ENCODE results near the gene UMAD1.

UMAD1 gene

DNA sequence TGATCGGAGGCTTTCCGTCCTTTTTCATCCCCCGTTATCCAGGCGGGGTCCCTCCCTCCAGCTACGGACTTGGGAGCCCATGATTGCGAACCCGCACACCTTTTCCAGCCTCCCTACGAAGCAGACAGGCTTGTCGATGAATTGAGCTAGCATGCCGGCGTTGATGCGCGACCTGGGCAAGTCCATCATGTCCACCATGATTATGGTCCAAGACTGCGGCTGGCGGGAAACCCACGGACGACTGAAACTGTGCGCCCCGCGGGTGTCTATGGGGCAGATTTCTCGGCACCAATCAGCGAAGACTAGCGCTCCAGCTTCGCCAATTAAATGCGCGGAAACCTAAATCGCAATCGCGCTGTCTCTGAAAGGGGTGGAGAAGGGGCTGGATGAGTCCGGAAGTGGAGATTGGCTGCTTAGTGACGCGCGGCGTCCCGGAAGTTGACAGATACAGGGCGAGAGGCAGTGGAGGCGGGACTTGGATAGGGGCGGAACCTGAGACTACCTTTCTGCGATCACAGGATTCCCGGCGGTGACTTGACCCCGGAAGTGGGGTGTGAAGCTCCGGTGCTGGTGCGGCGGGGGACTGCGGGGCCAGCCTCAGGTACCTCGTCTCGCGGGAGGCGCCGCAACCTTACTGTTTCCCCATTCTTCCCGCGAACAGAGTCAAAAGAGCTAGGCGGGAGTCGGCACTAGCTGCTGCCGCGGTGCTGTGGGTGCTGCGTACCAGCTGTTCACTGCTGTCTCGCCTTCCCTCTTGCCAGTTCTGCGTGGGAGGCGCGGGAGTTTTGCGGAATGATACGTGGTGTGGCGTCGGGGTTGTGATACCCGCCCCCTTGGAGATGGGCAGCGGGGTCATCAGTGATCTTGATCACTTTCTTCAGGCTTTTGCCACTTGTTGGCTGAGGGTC, at the start of gene UMAD1:
TSS of gene UMAD1 (plus strand) at position 532 of the 908 bp plus-strand sequence. CDS start 32,620 bp downstream, outside the sequence.
- DNase-seq (ENCODE audit: low read depth in 3 of 3) = peak; percentile 95 to 97 (median 96)

DNA sequence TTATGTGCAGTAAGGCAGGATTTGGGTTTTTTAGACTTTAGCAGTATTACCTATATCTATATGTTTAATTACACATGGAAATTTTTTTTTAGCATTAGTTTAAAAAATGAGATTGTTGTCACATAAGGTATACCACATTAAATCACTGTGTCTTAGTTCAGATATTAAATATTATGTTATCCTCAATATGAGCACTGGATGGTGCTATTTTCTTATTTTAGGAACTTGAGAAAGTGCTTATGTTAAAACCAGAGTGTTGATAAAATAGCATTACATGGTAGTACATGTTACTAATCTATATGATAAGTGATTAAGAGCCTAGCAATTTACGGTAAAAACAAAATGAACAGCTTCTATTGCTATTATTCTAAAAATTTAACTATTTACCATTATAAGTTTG, 45.1 kb upstream of the UMAD1 start:
- no peak for DNase-seq (ENCODE audit: low read depth in 3 of 3)

DNA sequence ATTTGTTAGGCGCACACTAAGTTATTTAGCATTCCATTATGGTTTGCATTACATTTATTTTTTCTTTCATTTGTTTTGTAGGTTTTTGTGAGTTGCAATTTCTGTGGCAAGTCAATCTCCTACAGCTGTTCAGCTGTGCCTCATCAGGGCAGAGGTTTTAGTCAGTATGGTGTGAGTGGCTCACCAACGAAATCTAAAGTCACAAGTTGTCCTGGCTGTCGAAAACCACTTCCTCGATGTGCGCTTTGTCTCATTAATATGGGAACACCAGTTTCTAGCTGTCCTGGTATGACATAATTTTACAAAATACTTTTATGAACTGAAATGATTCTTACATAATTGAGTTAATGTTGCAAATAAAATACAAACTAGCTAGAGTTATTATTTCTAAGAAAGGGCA, 44.4 kb upstream of the UMAD1 start:
- DNase-seq (ENCODE audit: low read depth in 3 of 3) = no peak

DNA sequence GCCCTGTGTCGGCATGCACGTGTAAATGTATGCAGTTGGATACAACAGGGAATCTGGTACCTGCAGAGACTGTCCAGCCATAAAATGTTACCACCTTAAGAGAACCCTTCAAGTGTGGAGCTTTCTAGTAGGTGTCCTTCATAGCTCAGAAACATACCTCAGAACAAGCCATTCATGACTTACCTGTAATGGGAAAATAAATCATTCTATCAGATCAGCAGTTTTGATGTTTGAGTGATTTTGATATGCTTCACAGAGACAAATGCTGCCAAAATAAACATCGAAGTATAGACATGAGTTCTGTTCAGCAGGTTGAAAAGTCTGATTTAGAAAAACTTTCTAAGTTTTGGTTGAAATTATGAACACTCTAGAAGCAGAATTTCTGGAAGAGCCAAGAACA, 33.5 kb upstream of the UMAD1 start:
- DNase-seq (ENCODE audit: low read depth in 3 of 3) = no peak

DNA sequence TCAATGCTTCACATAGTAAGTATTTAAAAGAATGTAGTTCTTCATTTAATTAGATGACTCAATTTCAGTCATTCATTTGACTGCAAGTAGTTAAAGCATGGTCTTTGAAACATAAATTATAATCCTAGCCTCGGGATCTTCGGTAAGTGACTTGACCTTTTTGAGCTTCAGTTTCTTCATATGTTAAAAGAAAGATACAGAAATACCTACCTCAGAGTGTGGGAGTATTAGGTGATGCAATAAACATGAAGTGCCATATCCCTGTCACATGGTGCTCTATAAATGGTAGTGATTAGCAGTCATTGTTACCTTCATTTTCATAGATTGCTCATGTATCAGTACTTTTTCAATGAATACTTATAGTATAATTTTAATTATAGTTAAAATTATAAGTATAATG, 31.2 kb upstream of the UMAD1 start:
- no peak for DNase-seq (ENCODE audit: low read depth in 3 of 3)

DNA sequence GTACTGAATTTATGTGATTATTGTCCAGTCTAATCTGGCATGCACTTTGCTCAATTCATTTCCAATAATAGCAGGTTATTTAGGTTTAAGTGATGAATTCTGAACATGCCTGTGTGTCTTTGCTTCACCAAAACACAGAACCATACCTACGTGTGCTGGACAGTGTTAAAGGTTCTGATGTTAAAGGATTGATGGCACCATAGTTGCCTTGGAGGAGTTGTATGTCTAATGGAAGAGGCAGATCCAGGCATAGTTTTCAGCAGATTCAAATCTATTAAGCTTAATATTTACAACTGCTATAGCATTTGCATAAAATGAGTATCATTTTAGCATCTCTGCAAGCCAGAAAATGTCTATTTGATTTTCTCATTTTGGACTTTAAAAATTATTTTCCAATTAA, 28.0 kb upstream of the UMAD1 start:
- no peak for DNase-seq (ENCODE audit: low read depth in 3 of 3)

DNA sequence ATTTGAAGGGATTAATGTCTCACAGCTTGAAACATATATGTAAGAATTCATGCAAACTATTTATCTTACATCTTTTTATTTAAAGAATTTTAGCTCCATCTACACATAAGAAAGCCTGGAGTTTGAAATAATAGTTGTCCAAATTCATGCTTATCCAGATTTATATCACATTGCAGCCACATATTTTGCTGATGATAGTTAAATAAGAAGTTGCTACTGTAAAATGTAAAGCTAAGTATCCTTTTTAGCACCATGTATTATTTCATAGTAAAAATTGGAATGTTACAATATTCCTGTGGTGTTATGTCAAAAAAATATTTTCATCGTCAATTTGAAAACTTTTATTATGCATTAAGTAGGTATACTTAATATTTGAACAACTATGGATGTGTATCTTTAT, 27.3 kb upstream of the UMAD1 start:
- no peak for DNase-seq (ENCODE audit: low read depth in 3 of 3)

DNA sequence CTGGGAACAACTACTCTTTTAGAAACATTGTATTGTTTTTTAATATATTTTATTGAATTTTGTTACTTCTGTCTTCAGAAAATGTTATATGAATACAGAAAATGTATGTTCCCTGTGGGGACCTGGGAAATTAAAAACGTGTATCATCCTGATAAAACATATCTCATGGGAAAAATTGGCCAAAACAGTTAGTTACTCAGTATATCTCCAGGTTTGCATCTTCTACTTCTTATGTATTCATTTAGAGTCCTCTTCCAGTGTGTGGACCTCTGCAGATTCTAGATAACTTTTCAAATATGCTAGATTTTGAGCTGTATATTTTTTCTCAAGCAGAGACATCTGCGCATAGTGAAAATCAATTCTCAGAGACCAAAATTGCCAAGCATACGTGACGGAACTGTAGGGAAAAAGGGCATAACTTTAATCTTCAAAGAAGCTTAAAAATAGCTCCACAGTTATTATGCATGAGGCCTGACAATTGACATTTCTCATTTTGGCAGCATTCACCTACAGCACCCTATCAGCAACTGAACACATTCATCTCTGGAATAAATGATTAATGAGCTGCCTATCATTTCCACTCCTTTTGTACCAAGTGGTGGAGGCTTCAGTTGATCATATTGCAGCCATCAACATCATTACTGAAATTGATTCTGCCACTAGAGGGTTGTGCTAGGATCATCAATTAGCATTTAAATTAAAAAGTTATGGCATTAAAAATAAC, 26.4 kb upstream of the UMAD1 start:
- DNase-seq (ENCODE audit: low read depth in 3 of 3) = no peak

DNA sequence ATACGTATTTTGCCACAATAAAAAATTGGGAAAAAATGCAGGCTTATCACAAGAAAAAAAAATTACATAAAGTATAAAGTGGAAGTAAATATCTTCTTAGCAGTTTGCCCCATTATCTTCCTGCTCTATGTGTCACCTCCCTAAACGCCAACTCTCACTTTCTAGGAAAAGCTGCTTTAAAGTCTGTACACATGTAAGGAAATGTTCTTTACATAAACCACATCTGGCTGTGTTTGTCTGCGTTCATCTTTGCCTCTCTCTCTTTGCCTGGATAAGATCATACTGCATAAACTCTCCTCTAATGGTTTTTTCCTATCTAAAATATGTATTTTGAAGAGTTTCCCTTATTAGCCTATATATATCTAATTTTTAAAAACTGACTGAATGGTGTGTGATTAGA, 23.0 kb upstream of the UMAD1 start:
- no peak for DNase-seq (ENCODE audit: low read depth in 3 of 3)

DNA sequence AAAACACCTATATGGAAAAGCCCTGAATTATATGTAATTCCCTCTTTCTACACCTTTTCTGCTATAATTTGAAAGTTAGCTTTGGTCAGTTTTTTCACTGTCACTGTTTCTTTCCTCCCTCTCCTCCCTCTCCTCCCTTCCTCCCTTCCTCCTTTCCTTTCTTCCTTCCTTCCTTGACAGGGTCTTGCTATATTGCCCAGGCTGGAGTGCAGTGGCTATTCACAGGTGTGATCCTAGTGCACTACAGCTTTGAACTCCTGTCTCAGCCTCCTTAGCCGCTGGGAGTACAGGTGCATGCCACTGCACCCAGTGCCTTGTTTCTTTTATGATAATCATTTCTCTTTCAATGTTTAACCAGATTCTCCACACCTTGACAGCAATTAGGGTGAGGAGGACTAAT, 22.1 kb upstream of the UMAD1 start:
- no peak for DNase-seq (ENCODE audit: low read depth in 3 of 3)

DNA sequence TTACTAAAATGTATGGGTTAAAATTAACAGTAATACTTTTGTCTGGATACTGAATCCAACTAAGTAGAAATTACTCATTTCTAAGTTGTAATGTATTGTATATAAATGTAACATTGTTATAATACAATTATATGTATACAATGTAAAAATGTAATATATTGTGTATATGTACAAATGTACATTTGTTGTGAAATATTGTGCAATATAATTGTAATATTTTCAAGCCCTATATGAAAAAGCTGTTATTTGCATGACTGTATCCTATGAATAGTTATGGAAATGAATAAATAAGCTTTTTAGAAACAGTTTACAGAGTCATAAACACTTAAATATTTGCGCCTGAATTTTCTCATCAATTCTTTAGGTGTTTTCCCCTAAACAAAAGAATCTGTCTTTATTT, 20.3 kb upstream of the UMAD1 start:
- no peak for DNase-seq (ENCODE audit: low read depth in 3 of 3)

DNA sequence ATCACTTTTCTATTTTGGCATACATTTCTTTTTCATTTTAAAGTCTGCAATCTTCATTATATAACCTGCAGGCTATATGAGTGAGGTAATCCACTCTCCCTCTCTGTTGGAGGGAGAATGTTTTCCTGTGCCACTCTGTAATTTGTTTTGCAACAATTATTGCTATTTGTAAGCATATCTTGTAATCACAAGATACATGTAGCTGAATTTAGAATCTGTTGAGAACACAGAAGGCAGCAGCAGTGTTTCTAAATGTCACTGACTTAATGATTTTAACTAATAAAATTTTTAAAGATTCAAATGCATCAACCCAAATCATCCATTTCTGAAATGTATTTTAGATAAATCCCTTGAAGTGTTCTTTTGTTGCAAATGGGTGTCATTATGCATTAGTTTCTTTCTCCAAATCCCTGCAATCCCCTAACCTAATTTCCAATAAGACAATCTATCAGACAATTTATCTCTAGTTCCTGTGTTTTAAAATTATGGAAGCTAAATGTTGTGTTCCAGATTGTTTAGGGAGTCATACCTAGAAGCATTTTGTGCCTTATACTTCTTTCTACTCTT, 19.8 kb upstream of the UMAD1 start:
- no peak for DNase-seq (ENCODE audit: low read depth in 3 of 3)

DNA sequence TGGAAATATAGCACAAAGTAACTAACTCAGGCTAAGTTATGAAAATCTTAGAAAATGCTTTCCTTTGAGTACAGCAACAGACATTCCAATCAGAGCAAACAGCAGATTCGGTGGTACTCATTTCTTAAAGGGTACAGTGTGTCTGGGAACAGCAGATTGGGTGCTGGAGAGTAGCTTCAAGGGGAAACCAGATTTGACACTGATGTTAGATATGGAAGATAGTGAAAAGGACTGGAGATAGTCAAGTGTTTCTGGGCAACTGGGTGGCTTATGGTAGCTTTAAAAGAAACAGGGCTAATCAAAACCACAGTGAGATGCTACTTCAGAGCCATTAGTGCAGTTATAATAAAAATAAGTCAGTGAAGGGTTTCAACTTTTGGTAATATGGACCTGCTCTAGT, 12.1 kb upstream of the UMAD1 start:
- DNase-seq (ENCODE audit: low read depth in 3 of 3) = no peak

DNA sequence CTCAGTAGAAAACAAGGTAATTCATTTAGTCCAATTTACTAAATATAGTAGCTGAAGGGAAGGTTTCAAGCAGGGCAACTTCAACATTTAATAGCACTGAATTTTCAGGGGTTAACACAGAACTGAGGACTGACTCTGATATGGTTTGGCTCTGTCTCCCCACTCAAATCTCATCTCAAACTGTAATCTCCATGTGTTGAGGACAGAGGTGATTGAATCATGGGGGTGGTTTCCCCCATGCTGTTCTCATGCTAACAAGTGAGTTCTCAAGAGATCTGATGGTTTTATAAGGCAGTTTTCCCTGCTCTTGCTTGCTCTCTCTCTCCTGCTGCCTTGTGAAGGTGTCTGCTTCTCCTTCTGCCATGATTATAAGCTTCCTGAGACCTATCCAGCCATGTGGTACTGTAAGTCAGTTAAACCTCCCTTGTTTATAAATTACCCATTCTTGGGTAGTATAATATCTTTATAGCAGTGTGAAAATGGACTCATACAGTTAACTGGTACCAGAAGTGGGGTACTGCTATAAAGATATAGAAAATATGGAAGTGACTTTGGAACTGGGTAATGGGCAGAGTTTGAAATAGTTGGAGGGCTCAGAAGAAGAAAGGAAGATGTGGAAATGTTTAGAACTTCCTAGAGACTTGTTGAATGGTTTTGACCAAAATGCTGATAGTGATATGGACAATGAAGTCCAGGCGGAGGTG, 9.8 kb upstream of the UMAD1 start:
- no peak for DNase-seq (ENCODE audit: low read depth in 3 of 3)

DNA sequence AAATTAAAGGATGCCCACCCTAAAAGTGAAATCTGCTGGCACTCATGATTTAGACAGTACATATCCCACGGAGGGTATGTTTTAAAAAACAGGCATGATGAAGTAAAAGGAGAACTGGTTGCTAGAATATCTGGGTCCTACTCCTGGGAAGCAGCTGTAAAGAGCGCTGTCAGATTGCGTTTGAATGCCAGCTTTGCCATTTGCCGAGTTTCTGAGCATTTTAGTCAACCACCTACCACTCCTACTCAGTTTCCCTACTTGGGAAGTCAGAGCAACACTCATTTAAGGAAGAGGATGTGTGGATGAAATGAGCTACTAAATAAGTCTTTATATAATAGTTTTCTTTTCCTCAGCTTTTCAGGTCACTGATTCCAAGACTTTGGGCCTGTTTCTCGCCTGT, 1.1 kb upstream of the UMAD1 start:
- DNase-seq (ENCODE audit: low read depth in 3 of 3) = no peak

DNA sequence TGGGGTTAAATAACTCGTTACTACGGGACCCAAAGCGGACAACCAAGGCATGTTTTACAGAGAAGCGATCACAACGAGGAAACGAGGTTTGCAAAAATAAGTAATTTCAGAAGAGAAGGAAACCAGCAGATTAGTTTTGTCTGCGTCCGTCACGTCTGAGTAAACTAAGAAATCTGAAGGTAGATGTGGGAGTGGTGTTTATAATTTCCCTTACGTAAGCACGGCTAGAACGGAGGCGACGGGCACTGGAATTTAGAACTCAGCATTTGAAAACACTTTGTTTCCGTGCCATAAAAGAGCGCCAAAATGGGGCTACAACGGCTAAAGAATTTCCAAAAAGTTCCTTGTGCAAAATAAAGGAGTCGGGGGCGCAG, 718 bp upstream of the UMAD1 start:
- peak; percentile 30 to 42 (median 35) for DNase-seq (ENCODE audit: low read depth in 3 of 3)

DNA sequence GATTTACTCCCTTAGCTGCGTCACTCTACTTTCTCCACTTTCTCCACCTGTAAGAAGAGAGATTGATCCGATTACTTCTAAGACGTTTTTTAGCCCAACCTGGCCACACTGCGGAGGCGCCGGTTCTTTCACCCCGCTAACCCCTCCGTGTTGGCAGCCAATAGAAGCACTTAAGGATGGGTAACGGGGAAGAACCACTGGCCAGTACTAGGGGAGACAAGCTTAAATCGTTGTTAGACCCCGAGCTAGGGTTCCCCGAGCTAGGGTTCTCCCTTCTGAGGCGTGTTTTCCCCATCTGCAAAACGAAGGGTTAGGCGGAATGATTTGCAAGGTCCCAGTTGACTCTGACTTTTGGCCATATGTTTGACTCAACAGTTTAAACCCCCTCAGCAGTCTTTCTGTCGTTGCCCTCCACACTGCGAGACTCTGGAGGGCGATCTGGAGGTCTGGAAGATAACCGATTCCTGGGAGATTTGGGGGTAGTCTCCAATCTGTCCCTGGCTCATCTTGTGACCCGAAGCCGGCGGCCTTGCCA, 644 bp downstream of the UMAD1 start:
- peak in 1 of 3 experiments; percentile 6 for DNase-seq (ENCODE audit: low read depth in 3 of 3)

DNA sequence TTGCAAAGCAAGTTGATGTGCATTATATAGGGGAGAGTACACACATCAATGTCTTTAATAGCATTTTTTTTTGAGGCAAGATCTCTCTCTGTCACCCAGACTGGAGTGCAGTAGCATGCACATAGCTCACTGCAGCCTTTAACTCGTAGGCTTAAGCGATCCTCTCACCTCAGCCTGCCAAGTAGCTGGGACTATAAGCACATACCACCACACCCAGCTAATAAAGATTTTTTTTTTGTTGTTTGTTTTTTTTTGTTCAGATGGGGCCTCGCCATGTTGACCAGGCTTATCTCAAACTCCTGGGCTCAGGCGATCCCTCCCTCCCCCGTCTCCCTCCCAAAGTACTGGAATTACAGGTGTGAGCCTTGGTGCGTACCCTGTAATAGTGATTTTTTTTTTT, 1.5 kb downstream of the UMAD1 start:
- no peak for DNase-seq (ENCODE audit: low read depth in 3 of 3)

DNA sequence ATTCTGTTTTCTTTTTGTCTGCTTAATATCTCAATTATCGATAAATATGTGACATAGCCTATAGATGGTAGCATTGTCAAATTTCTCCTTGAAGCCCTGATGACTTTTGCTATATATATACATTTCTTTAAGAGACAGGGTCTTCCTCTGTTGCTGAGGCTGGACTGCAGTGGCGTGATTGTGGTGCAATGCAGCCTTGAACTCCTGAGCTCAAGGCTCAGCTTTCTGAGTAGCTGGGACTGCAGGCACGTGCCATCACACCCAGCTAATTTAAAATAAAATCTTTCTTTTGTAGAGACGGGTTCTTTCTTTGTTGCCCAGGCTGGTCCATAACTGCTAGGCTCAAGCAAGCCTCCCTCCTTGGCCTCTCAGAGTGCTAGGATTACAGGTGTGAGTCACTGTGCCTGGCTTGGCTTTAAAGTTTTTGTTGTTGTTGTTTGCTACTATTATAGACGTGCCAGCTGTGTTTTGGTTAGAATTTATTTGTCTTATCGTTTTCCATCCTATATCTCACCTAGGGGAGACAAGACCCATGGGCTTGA, 7.0 kb downstream of the UMAD1 start:
- no peak for DNase-seq (ENCODE audit: low read depth in 3 of 3)

DNA sequence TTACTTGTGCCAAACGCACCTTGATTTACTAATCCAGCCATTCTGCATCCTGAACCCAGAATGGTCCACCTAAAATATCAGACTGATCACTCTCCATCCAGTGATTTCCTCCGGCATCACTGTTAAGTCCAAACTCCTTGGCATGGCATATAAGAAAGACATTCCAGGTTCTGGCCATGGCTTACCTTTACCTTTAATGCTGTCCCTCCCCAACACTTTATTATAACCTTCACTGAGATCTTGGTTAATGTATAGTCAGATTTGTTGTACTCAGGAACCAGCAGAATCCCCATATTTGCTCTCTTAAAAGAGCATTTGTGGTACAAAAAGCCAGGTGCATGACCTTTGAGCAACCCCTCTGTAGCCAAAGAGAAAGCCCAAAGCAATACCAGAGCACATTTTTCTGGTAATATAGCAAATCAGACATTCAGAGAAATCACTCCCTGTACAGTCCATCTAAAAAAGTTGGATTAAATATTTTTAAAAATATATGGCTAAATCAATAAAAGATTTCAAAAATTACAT, 10.2 kb downstream of the UMAD1 start:
- no peak for DNase-seq (ENCODE audit: low read depth in 3 of 3)

DNA sequence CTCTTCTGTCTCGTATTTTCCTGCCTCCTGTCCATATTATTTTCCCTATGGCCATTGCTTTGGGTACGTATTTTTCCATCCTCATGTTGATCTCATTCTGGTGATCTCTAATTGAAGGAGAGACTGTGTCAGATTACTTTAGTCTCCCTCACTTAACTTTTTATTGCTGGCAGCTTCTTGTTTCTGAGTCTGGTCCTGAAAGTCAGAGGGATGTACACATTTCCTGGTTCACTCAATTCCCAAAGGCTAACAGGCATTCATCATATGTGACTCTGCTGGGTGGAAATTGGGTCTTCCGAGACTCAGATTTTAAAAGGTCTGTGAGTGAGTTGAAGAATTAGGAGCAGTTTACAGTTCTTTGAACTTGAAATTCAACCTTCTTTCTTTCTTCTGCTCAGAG, 10.9 kb downstream of the UMAD1 start:
- no peak for DNase-seq (ENCODE audit: low read depth in 3 of 3)
